Sciatic nerve (tissue), 2 donors: ENCODE results near the gene CDC34. TPM values are rescaled to one million over a fixed set of nuclear protein-coding genes. Genes with fewer than 3 reads are reported as not detected.
"Not testable (repeated sequence)": the region's sequence is repeated elsewhere in the genome, so short reads cannot be mapped to it uniquely, and the experiment has no call there.

Source experiments
- ATAC-seq: fragments of 200-7000 bp; cut with Tn5 transposase; one replicate; pipeline ENCODE4 v1.9.1; 2020; ENCODE audit warnings: mild to moderate bottlenecking, moderate library complexity
- DNase-seq: peaks from one replicate; pipeline ENCODE4 v3.0.0-alpha.2; 2020; ENCODE audit warnings: low spot score
- intact Hi-C: fragments of 100-400 bp; cut with DNase I; formaldehyde crosslinking; loops from one replicate; pipeline ENCODE4 v1.14.2; 2022
- total RNA-seq: library from RNA; stranded (reverse); fragmentation: NEBNext Ultra II Directional; extraction: Animal tissue kit (Norgen Biotek cat#: 25700); gene quantifications from one replicate; pipeline ENCODE4 v1.2.1, GENCODE V29; 2021
- donor health status: DM: no; HTN: no; CAD: no.
- donor health status: DM: no; HTN: no; CAD: no.

CDC34 gene
- total RNA-seq, 1 donor from 2014 or later = 40.2 TPM

GRCh38 chr19:580274-580835 is 48.8 kb downstream of the CDC34 start:
- no peak for ATAC-seq
- DNase-seq = no peak
- intact Hi-C loops = no loop called here

- intact Hi-C loops = no loop called here
- ATAC-seq = no peak
- no peak for DNase-seq
Measured at GRCh38 chr19:581399-582111, 50.0 kb downstream of the CDC34 start.

DNA sequence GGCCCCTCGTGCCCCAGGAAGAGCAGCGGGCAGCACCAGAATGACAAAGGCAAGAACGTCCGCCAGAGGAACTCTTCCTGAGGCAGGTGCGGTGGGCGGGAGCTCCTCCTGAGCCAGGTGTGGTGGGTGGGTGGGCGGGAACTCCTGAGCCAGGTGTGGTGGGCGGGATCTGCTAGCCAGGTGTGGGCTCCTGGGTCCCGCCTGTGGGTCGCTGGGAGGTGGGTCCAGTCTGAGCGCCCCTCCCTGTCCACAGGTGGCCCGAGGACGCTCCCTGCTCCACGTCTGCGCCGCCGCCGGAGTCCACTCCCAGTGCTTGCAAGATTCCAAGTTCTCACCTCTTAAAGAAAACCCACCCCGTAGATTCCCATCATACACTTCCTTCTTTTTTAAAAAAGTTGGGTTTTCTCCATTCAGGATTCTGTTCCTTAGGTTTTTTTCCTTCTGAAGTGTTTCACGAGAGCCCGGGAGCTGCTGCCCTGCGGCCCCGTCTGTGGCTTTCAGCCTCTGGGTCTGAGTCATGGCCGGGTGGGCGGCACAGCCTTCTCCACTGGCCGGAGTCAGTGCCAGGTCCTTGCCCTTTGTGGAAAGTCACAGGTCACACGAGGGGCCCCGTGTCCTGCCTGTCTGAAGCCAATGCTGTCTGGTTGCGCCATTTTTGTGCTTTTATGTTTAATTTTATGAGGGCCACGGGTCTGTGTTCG is 51.1 kb downstream of the CDC34 start:
- intact Hi-C loops = no loop called here
- no peak for DNase-seq
- ATAC-seq = no peak

DNA sequence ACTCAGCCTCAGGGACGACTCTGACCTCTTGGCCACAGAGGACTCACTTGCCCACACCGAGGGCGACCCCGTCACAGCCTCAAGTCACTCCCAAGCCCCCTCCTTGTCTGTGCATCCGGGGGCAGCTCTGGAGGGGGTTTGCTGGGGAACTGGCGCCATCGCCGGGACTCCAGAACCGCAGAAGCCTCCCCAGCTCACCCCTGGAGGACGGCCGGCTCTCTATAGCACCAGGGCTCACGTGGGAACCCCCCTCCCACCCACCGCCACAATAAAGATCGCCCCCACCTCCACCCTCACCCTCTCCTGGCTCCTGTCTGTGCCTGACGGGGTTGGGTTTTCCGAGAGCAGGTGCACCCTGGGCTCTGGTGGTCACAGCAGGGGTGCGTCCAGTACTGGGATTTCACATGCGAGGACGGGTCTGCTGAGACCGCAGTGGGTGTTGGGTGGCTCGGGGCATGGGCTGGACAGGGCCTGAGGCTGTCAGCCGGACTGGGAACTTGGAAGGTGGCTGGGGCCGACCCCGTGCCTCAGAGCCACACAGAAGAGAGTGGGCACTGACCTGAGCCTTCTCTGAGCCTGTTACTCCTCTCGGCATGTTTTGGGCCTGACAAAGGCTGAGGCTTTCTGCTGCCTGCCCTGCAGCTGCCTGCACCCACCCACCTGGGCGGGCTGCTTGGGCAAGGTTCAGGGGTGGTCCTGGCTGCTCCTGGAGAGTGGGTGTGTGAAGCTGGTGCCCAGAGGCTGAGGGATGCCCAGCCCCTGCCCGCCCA is 51.8 kb downstream of the CDC34 start:
- DNase-seq (no peak), ATAC-seq (peak; percentile 3)
- intact Hi-C loops = no loop called here

GRCh38 chr19:583968-584239 is 52.3 kb downstream of the CDC34 start:
- ATAC-seq (no peak), DNase-seq (no peak)
- intact Hi-C loops = no loop called here

GRCh38 chr19:584240-585001 is 52.9 kb downstream of the CDC34 start:
- ATAC-seq = peak; percentile 74
- DNase-seq = no peak
- intact Hi-C loops = no loop called here

DNA sequence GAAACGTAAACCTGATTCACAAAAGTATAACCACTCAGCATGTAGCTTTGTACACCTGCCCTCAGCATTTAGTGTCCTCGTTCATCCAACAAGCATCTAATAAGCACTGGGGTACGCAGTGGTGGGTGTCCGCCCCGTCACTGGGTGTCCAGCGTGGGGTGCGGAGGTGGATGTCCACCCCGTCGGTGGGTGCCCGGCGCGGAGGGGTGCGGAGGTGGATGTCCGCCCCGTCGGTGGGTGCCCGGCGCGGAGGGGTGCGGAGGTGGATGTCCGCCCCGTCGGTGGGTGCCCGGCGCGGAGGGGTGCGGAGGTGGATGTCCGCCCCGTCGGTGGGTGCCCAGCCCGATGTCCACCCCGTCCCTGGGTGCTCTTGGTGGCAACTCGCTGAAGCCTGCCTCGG is 53.6 kb downstream of the CDC34 start:
- DNase-seq, ATAC-seq, intact Hi-C loops: not testable (repeated sequence)

DNA sequence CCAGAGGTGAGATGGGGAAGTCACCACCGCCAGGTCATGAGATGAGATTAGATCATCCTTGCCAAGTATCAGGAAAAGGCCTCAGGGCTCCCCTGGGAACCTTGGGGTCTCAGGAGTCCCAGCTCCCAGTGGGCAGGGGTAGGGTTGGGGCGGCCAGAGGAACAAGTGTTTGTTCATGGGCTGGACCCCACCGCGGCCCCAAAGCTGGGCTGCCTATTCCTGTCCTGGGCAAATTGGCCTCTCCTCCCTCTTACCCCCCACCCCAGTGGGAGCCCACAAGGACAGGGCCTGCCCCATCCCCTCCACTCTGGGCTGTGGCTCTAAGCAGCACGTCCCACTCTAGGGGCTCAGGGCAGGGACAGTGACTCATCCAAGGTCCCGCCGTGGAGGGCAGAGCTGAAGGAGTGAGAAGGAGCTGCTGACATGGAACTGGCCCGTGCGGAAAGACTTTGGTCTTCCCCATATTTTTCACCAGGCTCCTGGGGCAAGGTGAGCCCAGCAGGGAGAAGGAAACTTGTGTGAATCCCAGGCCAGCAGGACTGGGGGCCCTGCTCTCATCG is 54.1 kb downstream of the CDC34 start:
- intact Hi-C loops = no loop called here
- ATAC-seq = peak; percentile 17

DNA sequence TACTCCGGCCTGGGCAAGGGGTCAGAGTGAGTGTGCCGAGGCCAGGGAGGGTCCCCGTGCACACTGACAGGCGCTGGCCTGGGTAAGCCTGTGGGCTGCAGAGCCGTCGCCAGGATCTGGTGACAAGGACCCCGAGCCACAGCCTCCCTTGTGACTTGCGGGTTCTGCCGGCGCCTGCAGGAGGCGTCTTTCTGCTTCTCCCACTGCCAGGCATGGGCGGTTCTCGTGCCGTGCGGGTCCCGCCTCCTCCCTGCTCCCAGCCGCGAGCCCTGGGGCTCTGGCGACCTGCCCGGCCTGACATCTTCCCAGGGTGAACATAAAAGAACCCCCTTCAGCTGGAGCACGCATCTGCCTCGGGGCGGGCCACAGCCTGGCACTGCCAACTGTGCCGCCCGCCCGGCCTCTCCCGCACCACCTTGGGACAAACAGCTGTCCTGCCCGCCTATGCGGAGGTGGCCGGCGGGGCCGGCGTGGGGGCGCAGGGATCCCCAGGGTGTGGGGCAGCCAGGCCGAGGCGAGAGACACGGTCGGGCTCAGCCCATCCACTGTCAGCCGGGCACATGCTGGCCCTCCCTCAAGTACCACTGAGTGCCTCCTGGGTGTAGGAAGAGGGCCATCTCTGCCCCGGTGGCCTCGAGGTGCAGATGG is 56.7 kb downstream of the CDC34 start:
- DNase-seq (peak; percentile 72), ATAC-seq (no peak)
- intact Hi-C loops = no loop called here

More for the DNA sequence above, 54.1 kb downstream of the CDC34 start:
- DNase-seq = peak; percentile 56

- intact Hi-C loops = no loop called here
- no peak for DNase-seq
- ATAC-seq = no peak
Measured at GRCh38 chr19:588741-589692, 57.5 kb downstream of the CDC34 start.

DNA sequence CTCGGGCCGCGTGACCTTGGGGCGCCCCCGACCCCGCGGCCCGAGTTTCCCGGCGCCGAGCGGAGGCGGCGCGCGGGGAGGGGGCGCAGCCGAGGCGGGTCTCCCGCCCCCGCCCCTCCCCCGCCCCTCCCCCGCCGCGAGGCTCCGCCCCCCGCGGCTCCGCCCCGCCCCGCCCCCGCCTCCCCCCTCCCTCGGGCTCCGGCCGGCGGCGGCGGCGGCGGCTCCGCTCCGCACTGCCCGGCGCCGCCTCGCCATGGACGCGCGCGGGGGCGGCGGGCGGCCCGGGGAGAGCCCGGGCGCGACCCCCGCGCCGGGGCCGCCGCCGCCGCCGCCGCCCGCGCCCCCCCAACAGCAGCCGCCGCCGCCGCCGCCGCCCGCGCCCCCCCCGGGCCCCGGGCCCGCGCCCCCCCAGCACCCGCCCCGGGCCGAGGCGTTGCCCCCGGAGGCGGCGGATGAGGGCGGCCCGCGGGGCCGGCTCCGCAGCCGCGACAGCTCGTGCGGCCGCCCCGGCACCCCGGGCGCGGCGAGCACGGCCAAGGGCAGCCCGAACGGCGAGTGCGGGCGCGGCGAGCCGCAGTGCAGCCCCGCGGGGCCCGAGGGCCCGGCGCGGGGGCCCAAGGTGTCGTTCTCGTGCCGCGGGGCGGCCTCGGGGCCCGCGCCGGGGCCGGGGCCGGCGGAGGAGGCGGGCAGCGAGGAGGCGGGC is 58.3 kb downstream of the CDC34 start, which contains the start of gene HCN2:
Gene HCN2, plus strand, starts transcription at position 189 of the 703 bp plus-strand sequence. Its CDS starts 65 bp downstream, at position 254.
- intact Hi-C loops = no loop called here
- DNase-seq (no peak), ATAC-seq (no peak)

- DNase-seq (no peak), ATAC-seq (no peak)
- intact Hi-C loops = no loop called here
Measured at GRCh38 chr19:590396-590745, 58.8 kb downstream of the CDC34 start.

DNA sequence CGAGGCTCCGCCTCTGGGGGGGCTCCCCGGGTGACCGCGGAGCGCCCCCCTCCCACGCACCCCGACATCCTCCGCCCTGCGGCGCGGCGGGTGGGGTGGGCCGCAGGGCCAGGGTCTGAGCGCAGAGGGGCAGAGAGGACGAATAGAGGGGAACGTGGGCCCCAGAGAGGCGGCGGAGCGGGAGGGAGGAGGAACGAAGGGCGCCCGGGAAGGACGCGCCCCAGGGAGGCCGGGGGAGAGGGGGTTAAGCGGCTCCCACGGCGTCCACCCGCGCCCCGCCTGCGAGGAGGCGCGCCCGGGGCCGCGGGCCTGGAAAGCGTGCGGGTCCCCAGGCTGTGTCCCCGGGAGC is 59.2 kb downstream of the CDC34 start:
- intact Hi-C loops = no loop called here
- ATAC-seq (no peak), DNase-seq (no peak)

DNA sequence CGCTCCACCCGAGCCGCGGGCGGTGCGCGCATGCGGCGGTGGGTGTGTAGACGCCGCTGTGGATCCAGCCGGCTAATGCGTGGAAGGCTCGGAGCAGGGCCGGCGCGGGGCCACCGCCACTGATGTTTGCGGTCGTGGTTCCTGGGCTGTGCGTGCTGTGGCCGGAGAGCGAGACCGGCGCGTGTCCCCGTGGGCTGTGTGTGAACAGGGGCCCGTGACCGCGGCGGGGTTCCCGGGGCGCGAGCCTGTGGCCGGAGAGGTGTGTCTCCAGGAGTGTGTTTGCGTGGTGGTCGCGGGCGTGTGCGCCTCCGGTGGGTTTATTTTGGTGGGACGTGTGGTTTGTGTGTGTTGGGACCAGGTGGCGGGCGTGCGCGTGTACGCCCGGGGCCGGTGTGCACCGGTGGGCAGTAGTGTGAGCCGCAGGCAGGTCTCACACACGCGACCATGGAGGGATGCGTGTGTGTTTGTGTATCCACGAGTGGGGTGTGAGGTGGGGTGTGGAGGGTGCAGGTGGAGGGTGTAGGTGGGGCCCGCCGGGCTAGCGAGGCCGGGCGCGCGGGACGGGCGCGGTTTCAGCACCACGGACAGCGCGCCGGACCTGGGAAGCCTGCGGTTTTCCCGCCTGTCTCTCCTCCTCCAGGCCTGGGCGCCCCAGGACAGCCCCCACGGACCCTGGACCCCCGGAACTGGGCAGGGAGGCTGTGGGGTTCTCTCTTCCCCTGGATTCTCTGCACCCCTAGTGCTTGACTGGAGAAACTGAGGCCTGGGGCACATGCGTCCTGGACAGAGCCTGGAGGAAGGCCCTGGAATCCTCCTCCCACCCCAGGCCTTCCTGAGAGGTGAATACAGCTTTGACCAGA is 59.8 kb downstream of the CDC34 start:
- intact Hi-C loops = no loop called here
- peak; percentile 55 for ATAC-seq
- no peak for DNase-seq
